ENCODE measurements around the gene FARSA. TPM values are rescaled to one million over a fixed set of nuclear protein-coding genes. Genes with fewer than 3 reads are reported as not detected.
"Not testable (repeated sequence)": the region's sequence is repeated elsewhere in the genome, so short reads cannot be mapped to it uniquely, and the experiment has no call there.

Gene FARSA
- total RNA-seq, 1 donor from 2014 or later: 76.7 TPM

DNA sequence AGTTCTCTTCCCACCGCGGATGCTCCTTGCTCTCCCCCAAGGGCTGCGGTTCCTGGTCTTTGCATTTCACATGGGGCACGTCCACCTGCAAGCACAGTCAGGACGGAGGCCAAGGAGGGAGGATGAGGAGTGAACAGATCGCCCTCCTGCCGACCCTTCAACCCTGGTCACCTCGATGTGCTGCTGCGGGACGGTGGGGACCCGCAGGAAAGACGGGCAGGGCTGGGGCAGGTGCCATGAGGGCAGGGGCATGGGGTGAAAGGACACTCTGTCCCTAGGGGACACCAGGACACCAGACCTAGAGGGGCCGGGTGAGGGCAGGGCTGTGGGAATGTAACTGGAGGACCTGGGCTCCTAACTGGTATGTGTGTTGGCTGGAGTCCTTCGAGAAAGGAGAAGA lies 15.3 kb downstream of the FARSA start:
- H3K79me2 ChIP-seq (ENCODE audit: insufficient read depth, low read length): no peaks in the 10 kb centered on the region
- no peak overlapping the region for H3K9ac ChIP-seq (ENCODE audit: low read length)
- FAIRE-seq (no peak), DNase-seq (ENCODE audit: low read depth) (no peak)
- no peak overlapping the region for H3K4me2 ChIP-seq (ENCODE audit: low read length)
- Mint-ChIP-seq H3K27me3 (ENCODE audit: low read depth, unreplicated experiment) (peaks cover 3% of the 10 kb centered on the region), H3K4me1 (ENCODE audit: low read depth, unreplicated experiment) (peaks cover 4% of the 10 kb centered on the region), H3K27ac (ENCODE audit: unreplicated experiment) (no peak overlapping the region), H3K9me3 (ENCODE audit: unreplicated experiment) (no peaks in the 10 kb centered on the region), H3K4me3 (ENCODE audit: unreplicated experiment) (no peak overlapping the region), H3K36me3 (ENCODE audit: low read depth, unreplicated experiment) (peaks cover 6% of the 10 kb centered on the region)
- no peak for TF ChIP-seq EZH2 (IDR thresholded peaks at IDR 0.05; ENCODE audit: insufficient read depth, low read length)
- no peaks in the 10 kb centered on the region for H3K9me3 ChIP-seq (ENCODE audit: insufficient read depth, low read depth, low read length)
- H3K4me1 ChIP-seq (ENCODE audit: insufficient read depth, low read length): peaks cover 4% of the 10 kb centered on the region
- H3K27ac ChIP-seq (ENCODE audit: low read depth, low read length): no peak overlapping the region
- H4K20me1 ChIP-seq (ENCODE audit: insufficient read depth, low read length): no peaks in the 10 kb centered on the region
- H2AFZ ChIP-seq (ENCODE audit: low read depth, low read length): no peak overlapping the region
- no peaks in the 10 kb centered on the region for H3K27me3 ChIP-seq (ENCODE audit: insufficient read depth, low read length)
- no peak overlapping the region for H3K4me3 ChIP-seq (ENCODE audit: insufficient read depth, low read depth, low read length)
- H3K36me3 ChIP-seq (ENCODE audit: insufficient read depth, low read length): peaks cover 5% of the 10 kb centered on the region

GRCh38 chr19:12915860-12916259 lies 17.7 kb downstream of the FARSA start:
- H3K36me3 Mint-ChIP-seq (ENCODE audit: low read depth, unreplicated experiment); H3K79me2 ChIP-seq (ENCODE audit: insufficient read depth, low read length); DNase-seq (ENCODE audit: low read depth); H2AFZ ChIP-seq (ENCODE audit: low read depth, low read length); H3K27ac ChIP-seq (ENCODE audit: low read depth, low read length); H3K9me3 Mint-ChIP-seq (ENCODE audit: unreplicated experiment); H4K20me1 ChIP-seq (ENCODE audit: insufficient read depth, low read length); H3K27me3 Mint-ChIP-seq (ENCODE audit: low read depth, unreplicated experiment); H3K27me3 ChIP-seq (ENCODE audit: insufficient read depth, low read length); H3K4me3 ChIP-seq (ENCODE audit: insufficient read depth, low read depth, low read length); FAIRE-seq; H3K27ac Mint-ChIP-seq (ENCODE audit: unreplicated experiment); H3K4me1 ChIP-seq (ENCODE audit: insufficient read depth, low read length); H3K4me1 Mint-ChIP-seq (ENCODE audit: low read depth, unreplicated experiment); H3K36me3 ChIP-seq (ENCODE audit: insufficient read depth, low read length); H3K4me3 Mint-ChIP-seq (ENCODE audit: unreplicated experiment); H3K4me2 ChIP-seq (ENCODE audit: low read length); H3K9me3 ChIP-seq (ENCODE audit: insufficient read depth, low read depth, low read length); H3K9ac ChIP-seq (ENCODE audit: low read length): not testable (repeated sequence)

DNA sequence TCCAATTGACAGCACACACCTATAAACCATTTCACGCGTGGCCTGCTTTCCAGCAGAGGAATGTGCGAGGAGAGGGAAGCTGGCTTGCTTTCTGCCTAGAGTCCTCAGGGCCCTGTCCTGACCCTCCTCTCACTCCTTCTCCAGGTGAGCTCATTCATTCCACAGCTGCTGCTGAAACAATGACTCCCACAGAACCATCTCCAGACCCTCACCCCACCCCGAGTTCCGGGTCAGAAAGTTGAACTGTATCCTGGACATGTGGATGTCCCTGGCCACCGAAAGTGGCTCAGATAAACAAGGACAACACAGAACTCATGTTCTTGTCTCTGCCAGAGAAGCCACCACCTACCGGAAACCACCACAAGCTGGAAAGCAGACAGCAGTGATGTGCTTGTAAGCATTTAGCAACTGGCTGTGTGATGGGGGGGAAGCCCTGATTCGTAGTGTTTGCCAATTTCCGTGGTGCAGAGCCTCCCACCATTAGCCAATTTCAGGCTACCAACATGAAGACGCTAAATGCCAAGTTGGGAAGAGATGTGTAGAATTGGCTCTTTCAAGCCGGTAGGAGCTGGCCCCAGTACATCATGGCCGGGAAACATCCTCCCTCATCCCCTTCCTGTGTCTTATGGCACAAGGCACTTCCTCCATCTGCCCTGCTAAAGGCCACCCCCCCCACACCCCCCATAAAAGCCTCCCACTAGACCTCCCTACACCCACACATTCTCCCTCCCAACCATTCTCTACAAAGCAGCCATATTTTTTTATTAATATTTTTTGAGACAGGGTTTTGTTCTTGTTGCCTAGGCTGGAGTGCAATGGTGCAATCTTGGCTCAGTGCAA lies 19.4 kb downstream of the FARSA start:
- H3K27me3 Mint-ChIP-seq (ENCODE audit: low read depth, unreplicated experiment): peaks cover 4% of the 10 kb centered on the region
- no peaks in the 10 kb centered on the region for H3K36me3 Mint-ChIP-seq (ENCODE audit: low read depth, unreplicated experiment)
- TF ChIP-seq EZH2 (IDR thresholded peaks at IDR 0.05; ENCODE audit: insufficient read depth, low read length) (no peak), CTCF (IDR thresholded peaks at IDR 0.05; ENCODE audit: insufficient read depth, low read depth, low read length) (no peak)
- Histone ChIP-seq H2AFZ (ENCODE audit: low read depth, low read length) (no peak overlapping the region), H3K4me2 (ENCODE audit: low read length) (no peak overlapping the region), H4K20me1 (ENCODE audit: insufficient read depth, low read length) (no peaks in the 10 kb centered on the region), H3K79me2 (ENCODE audit: insufficient read depth, low read length) (no peaks in the 10 kb centered on the region), H3K27ac (ENCODE audit: low read depth, low read length) (no peak overlapping the region), H3K4me3 (ENCODE audit: insufficient read depth, low read depth, low read length) (no peak overlapping the region), H3K9me3 (ENCODE audit: insufficient read depth, low read depth, low read length) (no peaks in the 10 kb centered on the region), H3K27me3 (ENCODE audit: insufficient read depth, low read length) (no peaks in the 10 kb centered on the region), H3K9ac (ENCODE audit: low read length) (no peak overlapping the region), H3K36me3 (ENCODE audit: insufficient read depth, low read length) (no peaks in the 10 kb centered on the region), H3K4me1 (ENCODE audit: insufficient read depth, low read length) (peaks cover 9% of the 10 kb centered on the region)
- H3K4me3 Mint-ChIP-seq (ENCODE audit: unreplicated experiment): no peak overlapping the region
- no peaks in the 10 kb centered on the region for H3K9me3 Mint-ChIP-seq (ENCODE audit: unreplicated experiment)
- DNase-seq (ENCODE audit: low read depth) (peak; percentile 26), FAIRE-seq (no peak)
- H3K27ac Mint-ChIP-seq (ENCODE audit: unreplicated experiment): no peak overlapping the region
- H3K4me1 Mint-ChIP-seq (ENCODE audit: low read depth, unreplicated experiment): peaks cover 7% of the 10 kb centered on the region

Measured in astrocyte (in vitro differentiated cells and primary cell).